Chondrocyte (in vitro differentiated cells): Measurements from ENCODE around the gene TMEM240. TPM values are rescaled to one million over a fixed set of nuclear protein-coding genes. Genes with fewer than 3 reads are reported as not detected.

ENCODE experiments used
- DNase-seq: peaks from one replicate; pipeline ENCODE4 v3.0.0; 2021; ENCODE audit warnings: mixed read lengths, low spot score
- H3K27ac Mint-ChIP-seq: one replicate; pipeline ENCODE4 v1.8.0; 2021; ENCODE audit warnings: mild to moderate bottlenecking, moderate library complexity, mixed read lengths; ENCODE audit not compliant: unreplicated experiment
- H3K27me3 Mint-ChIP-seq: 2 replicates; pipeline ENCODE4 v1.8.0; 2021; ENCODE audit warnings: low read depth, mixed read lengths
- H3K36me3 Mint-ChIP-seq: 2 replicates; pipeline ENCODE4 v1.8.0; 2021; ENCODE audit warnings: low read depth, mixed read lengths
- H3K4me1 Mint-ChIP-seq: 2 replicates; pipeline ENCODE4 v1.8.0; 2021; ENCODE audit warnings: low read depth, mild to moderate bottlenecking, mixed read lengths
- H3K4me3 Mint-ChIP-seq: one replicate; pipeline ENCODE4 v1.8.0; 2021; ENCODE audit warnings: mild to moderate bottlenecking, moderate library complexity, mixed read lengths; ENCODE audit not compliant: unreplicated experiment
- H3K9me3 Mint-ChIP-seq: 2 replicates; pipeline ENCODE4 v1.8.0; 2021; ENCODE audit warnings: low read depth, mixed read lengths
- total RNA-seq: library from RNA; stranded (reverse); gene quantifications from 3 replicates; pipeline ENCODE4 v1.2.1, GENCODE V29; 2021
- TF ChIP-seq, protein P1 (sequence below): fragments of 200-600 bp; sonication (generic); IDR thresholded peaks from 2 replicates; pipeline ENCODE4 v1.5.0; 2021; ENCODE audit warnings: antibody characterized with exemption, mild to moderate bottlenecking, moderate library complexity

Gene TMEM240
- total RNA-seq, 1 donor from 2014 or later: 6.1 TPM

- Mint-ChIP-seq H3K4me1 (peaks cover 18% of the 10 kb centered on the region), H3K4me3 (no peak overlapping the region), H3K27me3 (peaks cover 12% of the 10 kb centered on the region), H3K27ac (no peak overlapping the region), H3K36me3 (no peaks in the 10 kb centered on the region), H3K9me3 (no peaks in the 10 kb centered on the region)
- TF ChIP-seq, protein P1, sequence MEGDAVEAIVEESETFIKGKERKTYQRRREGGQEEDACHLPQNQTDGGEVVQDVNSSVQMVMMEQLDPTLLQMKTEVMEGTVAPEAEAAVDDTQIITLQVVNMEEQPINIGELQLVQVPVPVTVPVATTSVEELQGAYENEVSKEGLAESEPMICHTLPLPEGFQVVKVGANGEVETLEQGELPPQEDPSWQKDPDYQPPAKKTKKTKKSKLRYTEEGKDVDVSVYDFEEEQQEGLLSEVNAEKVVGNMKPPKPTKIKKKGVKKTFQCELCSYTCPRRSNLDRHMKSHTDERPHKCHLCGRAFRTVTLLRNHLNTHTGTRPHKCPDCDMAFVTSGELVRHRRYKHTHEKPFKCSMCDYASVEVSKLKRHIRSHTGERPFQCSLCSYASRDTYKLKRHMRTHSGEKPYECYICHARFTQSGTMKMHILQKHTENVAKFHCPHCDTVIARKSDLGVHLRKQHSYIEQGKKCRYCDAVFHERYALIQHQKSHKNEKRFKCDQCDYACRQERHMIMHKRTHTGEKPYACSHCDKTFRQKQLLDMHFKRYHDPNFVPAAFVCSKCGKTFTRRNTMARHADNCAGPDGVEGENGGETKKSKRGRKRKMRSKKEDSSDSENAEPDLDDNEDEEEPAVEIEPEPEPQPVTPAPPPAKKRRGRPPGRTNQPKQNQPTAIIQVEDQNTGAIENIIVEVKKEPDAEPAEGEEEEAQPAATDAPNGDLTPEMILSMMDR: no peak
- DNase-seq: no peak
Observed at GRCh38 chr1:1577367-1578011, 37.1 kb upstream of the TMEM240 start.

DNA sequence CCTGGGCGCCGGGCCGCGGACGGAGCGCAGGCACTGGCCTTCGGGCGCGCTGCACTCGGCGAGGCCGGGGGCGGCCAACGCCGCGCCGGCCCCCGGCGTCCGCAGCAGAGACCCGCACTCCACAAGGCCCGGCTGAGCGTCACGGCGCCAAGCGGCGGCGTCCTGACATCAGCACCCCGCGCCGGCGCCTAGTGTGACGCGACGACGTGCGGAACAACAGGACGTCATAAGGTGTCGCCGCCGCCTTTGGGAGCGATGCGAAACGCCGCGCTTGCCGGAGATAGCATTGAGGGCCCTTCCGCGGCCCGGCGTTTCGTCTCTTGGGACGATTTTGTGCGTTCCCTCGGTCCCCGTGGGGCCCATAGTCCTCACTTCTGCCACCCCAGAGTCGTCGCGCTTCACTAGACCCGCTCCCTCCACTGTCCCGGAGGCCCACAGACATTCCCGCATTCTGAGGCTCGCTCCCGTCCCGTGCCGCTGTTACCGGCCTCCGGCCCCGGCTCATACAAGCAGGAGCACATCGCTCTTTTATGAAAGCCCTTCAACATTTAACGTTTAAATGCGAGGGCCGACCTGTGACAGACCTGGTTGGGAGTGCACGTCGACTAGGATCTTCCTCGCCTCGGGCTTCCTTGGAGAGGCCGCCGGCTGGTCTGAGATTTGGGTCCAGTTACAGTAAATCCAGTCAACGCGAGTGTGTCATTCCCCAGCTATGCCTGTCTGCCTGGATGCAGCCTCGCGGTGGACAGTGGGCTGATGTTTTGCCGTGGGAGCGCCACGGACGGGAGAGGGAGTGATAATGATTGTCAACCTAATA lies 34.5 kb upstream of the TMEM240 start, which contains the start of gene SSU72:
Gene SSU72 (minus strand): TSS at position 143 of the 817 bp plus-strand sequence. CDS start 306 bp downstream, outside the sequence.
- no peak for DNase-seq
- Mint-ChIP-seq H3K27ac (peak within 1 kb of the TSS; percentile 99), H3K9me3 (no peaks in the 10 kb centered on the region), H3K4me1 (peaks cover 29% of the 10 kb centered on the region), H3K4me3 (peak within 1 kb of the TSS; percentile 93), H3K27me3 (no peaks in the 10 kb centered on the region), H3K36me3 (peaks cover 5% of the 10 kb centered on the region)
- TF ChIP-seq, protein P1: no peak

GRCh38 chr1:1573843-1574720 lies 33.7 kb upstream of the TMEM240 start:
- Mint-ChIP-seq H3K36me3 (peaks cover 5% of the 10 kb centered on the region), H3K27me3 (no peaks in the 10 kb centered on the region), H3K9me3 (no peaks in the 10 kb centered on the region), H3K4me3 (peak overlapping the region; percentile 76), H3K4me1 (peaks cover 36% of the 10 kb centered on the region), H3K27ac (peak overlapping the region; percentile 90)
- no peak for DNase-seq
- TF ChIP-seq, protein P1: peak; percentile 68

DNA sequence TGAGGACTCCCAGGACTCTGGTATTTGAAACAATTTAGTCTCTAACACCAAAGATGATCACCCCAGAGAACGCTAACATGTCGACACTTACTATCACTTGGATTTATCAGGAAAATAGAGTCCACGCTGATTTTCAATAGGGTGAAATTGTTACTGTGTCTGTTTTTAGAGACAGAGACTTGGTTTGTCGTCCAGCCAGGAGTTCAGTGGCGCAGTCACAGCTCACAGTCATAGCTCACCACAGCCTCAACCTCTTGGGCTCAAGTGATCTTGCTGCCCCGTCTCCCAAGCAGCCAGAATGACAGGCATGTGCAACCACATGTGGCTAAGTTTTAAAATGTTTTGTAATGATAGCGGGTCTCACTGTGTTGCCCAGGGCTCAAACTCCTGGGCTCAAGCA lies 28.9 kb upstream of the TMEM240 start:
- H3K4me1 Mint-ChIP-seq: peaks cover 44% of the 10 kb centered on the region
- no peak overlapping the region for H3K4me3 Mint-ChIP-seq
- H3K27me3 Mint-ChIP-seq: no peaks in the 10 kb centered on the region
- TF ChIP-seq, protein P1: no peak
- H3K27ac Mint-ChIP-seq: no peak overlapping the region
- H3K9me3 Mint-ChIP-seq: no peaks in the 10 kb centered on the region
- no peak for DNase-seq
- peaks cover 11% of the 10 kb centered on the region for H3K36me3 Mint-ChIP-seq

- H3K27me3 Mint-ChIP-seq: no peaks in the 10 kb centered on the region
- peak overlapping the region; percentile 6 for H3K4me3 Mint-ChIP-seq
- H3K36me3 Mint-ChIP-seq: peaks cover 18% of the 10 kb centered on the region
- no peaks in the 10 kb centered on the region for H3K9me3 Mint-ChIP-seq
- H3K27ac Mint-ChIP-seq: peak overlapping the region; percentile 94
- H3K4me1 Mint-ChIP-seq: peaks cover 36% of the 10 kb centered on the region
- DNase-seq: no peak
- TF ChIP-seq, protein P1: peak; percentile 18
Observed at GRCh38 chr1:1567891-1568291, 27.5 kb upstream of the TMEM240 start.
